GM12864 (cell line): Measurements from ENCODE around the gene BANF2.
"Not testable (repeated sequence)": the region's sequence is repeated elsewhere in the genome, so short reads cannot be mapped to it uniquely, and the experiment has no call there.

ENCODE experiments used
- DNase-seq: peaks from one replicate; pipeline ENCODE4 v3.0.0-alpha.2; 2011; ENCODE audit warnings: low read depth
- H3K4me3 ChIP-seq: 2 replicates; pipeline ENCODE4 v1.5.1; 2011; ENCODE audit warnings: mild to moderate bottlenecking, low read depth, low read length, control low read depth
- TF ChIP-seq, protein P1 (sequence below): IDR thresholded peaks from 2 replicates; pipeline ENCODE4 v1.5.1; 2011; ENCODE audit warnings: low read depth, mild to moderate bottlenecking, moderate library complexity, low read length, control low read depth, inconsistent platforms; ENCODE audit errors: missing control alignments

The BANF2 gene

GRCh38 chr20:17654649-17655285 lies 45.0 kb upstream of the BANF2 start:
- TF ChIP-seq, protein P1, sequence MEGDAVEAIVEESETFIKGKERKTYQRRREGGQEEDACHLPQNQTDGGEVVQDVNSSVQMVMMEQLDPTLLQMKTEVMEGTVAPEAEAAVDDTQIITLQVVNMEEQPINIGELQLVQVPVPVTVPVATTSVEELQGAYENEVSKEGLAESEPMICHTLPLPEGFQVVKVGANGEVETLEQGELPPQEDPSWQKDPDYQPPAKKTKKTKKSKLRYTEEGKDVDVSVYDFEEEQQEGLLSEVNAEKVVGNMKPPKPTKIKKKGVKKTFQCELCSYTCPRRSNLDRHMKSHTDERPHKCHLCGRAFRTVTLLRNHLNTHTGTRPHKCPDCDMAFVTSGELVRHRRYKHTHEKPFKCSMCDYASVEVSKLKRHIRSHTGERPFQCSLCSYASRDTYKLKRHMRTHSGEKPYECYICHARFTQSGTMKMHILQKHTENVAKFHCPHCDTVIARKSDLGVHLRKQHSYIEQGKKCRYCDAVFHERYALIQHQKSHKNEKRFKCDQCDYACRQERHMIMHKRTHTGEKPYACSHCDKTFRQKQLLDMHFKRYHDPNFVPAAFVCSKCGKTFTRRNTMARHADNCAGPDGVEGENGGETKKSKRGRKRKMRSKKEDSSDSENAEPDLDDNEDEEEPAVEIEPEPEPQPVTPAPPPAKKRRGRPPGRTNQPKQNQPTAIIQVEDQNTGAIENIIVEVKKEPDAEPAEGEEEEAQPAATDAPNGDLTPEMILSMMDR, result peak; percentile 21
- H3K4me3 ChIP-seq, result no peak overlapping the region
- no peak for DNase-seq

DNA sequence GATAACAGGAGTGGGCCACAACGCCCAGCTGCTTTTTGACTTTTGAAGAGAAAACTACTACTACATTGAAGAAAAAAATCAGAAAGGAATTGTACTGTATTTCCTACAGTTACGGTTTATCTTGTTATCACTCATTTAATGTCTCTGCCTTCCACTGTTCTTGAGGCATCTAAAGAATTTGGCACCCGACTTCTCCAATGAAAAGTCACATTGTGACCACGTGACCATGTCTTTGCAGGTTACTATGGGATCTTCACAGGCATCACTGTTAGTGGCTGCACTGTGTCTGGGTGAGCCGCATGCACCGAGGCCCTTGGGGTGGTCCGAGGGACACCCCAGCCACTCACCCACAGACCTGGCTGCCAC lies 44.5 kb upstream of the BANF2 start:
- TF ChIP-seq, protein P1, result no peak
- no peak overlapping the region for H3K4me3 ChIP-seq
- DNase-seq, result no peak

DNA sequence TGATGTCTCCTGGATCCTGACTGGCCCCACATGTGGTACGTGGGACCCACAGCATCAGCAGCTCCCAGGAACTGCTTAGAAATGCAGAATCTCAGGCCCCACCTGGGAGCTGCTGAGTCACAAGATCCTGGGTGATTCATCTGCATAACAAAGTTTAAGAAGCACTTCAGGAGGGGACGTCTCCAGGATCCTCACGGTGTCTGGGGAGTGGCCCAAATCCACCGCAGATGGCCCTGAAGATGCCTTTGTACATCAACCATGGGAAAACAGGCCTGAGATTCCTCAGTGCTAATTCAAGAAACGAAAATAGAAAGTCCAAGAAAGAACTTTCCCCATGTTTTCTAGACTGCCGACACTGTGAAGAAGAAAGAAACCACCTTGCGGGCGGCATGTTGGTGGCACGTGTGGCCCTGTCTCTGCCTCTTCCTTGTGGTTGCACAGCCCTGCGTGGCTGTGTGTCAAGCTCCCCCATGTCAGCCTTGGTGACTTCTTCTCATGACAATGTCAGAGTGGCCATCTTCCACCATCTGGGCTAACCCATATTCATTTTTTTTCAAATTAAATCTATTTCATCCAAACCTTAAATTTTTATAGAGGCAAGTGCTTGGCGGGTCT lies 43.8 kb upstream of the BANF2 start:
- DNase-seq, result no peak
- TF ChIP-seq, protein P1, result no peak

GRCh38 chr20:17657079-17657825 lies 42.5 kb upstream of the BANF2 start:
- DNase-seq, result no peak
- TF ChIP-seq, protein P1, result no peak
- H3K4me3 ChIP-seq, result no peak overlapping the region

More for the DNA sequence above, 43.8 kb upstream of the BANF2 start:
- H3K4me3 ChIP-seq, result no peak overlapping the region

DNA sequence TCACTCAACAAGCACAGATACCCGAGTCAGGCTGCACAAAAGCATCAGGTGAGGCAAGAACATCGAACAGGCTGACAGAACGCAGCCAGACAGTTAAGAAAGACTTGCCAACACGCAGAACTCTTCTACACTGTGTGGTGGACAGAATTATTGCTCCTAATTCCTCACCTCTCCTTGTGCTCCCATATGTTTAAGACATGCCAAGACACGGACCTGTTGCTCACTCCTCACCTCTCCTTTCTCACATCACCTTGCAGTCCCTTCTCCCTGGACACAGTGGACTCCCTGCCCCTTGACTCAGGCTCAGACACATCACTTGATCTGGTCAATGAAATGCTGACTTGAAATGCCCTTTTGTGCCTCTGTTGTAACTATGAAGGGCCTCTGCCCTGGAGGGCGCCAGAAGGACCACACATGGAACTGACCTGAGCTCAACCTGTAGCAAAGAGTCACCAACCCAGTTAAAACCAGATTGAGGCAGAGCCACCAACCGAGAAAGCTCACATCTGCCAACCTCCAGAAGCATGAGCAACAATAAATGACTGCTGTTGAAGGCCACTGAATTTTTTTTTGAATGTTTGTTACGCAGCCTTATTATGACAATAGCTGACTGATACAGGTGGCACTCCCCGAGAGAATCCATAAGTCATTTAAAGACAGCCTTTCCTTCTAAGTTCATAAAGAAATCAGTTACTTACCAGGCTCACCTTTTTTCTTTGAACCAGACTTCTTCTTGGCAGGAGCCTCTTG lies 41.7 kb upstream of the BANF2 start:
- no peak for DNase-seq
- H3K4me3 ChIP-seq, result no peak overlapping the region
- TF ChIP-seq, protein P1, result no peak

DNA sequence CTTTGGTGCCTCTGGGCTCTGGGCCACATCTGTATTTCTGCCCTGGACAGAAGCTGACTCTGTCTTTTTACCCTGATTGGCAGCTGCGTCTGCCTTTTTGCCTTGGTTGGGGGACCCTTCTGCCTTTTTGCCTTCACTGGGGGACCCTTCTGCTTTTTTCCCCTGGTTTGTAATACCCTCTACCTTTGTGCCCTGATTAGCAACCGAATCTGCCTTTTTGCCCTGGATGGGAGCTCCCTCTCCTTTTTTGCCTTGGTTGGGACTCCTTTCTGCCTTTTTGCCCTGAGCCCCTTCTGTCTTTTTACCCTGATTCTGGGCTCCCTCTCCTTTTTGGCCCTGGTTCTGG lies 41.1 kb upstream of the BANF2 start:
- H3K4me3 ChIP-seq, result no peak overlapping the region
- no peak for DNase-seq
- TF ChIP-seq, protein P1, result no peak

DNA sequence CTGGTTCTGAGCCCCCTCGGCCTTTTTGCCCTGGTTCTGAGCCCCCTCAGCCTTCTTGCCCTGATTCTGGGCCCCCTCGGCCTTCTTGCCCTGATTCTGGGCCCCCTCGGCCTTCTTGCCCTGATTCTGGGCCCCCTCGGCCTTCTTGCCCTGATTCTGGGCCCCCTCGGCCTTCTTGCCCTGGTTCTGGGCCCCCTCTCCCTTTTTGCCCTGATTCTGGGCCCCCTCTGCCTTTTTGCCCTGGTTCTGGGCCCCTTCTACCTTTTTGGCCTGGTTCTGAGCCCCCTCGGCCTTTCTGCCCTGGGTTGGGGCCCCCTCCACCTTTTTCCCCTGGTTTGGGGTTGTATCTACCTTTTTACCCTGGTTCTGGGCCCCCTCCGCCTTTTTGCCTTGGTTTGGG lies 40.4 kb upstream of the BANF2 start:
- not testable (repeated sequence) for DNase-seq, H3K4me3 ChIP-seq
